H9 (cell line): ENCODE data around the gene THEMIS. TPM values are rescaled to one million over a fixed set of nuclear protein-coding genes. Genes with fewer than 3 reads are reported as not detected.

Experiments used
- DNase-seq: peaks from one replicate; pipeline ENCODE4 v3.0.0-alpha.2; 2017
- H2AFZ ChIP-seq: one replicate; pipeline ENCODE4 v1.6.1; 2013; ENCODE audit warnings: mild to moderate bottlenecking, low read length, control low read depth, moderate library complexity
- H2AK5ac ChIP-seq: 2 replicates; pipeline ENCODE4 v1.6.1; 2013; ENCODE audit warnings: low read length, control low read depth, mixed read lengths; ENCODE audit not compliant: insufficient read length
- H2BK120ac ChIP-seq: one replicate; pipeline ENCODE4 v1.6.1; 2013; ENCODE audit warnings: low read depth, mild to moderate bottlenecking, low read length, control low read depth, inconsistent platforms; ENCODE audit not compliant: poor library complexity, severe bottlenecking
- H2BK12ac ChIP-seq: 2 replicates; pipeline ENCODE4 v1.6.1; 2013; ENCODE audit warnings: low read length, control low read depth, mixed read lengths, low read depth; ENCODE audit not compliant: insufficient read length
- H2BK15ac ChIP-seq: 2 replicates; pipeline ENCODE4 v1.6.1; 2013; ENCODE audit warnings: low read depth, low read length, control low read depth
- H2BK20ac ChIP-seq: one replicate; pipeline ENCODE4 v1.6.1; 2013; ENCODE audit warnings: low read depth, mild to moderate bottlenecking, low read length, control low read depth, inconsistent platforms; ENCODE audit not compliant: poor library complexity, severe bottlenecking
- H2BK5ac ChIP-seq: 2 replicates; pipeline ENCODE4 v1.6.1; 2013; ENCODE audit warnings: low read length, control low read depth, mixed read lengths; ENCODE audit not compliant: insufficient read length
- H3K14ac ChIP-seq: 2 replicates; pipeline ENCODE4 v1.6.1; 2013; ENCODE audit warnings: low read length, control low read depth; ENCODE audit not compliant: insufficient read depth
- H3K18ac ChIP-seq: 2 replicates; pipeline ENCODE4 v1.6.1; 2013; ENCODE audit warnings: low read depth, mild to moderate bottlenecking, mixed read lengths, low read length, control low read depth; ENCODE audit not compliant: insufficient read length
- H3K23ac ChIP-seq: 2 replicates; pipeline ENCODE4 v1.6.1; 2013; ENCODE audit warnings: low read length, control low read depth, mixed read lengths, low read depth; ENCODE audit not compliant: insufficient read length
- H3K23me2 ChIP-seq: 2 replicates; pipeline ENCODE4 v1.6.1; 2013; ENCODE audit warnings: low read depth, mild to moderate bottlenecking, mixed read lengths, low read length, control low read depth; ENCODE audit not compliant: insufficient read length, poor library complexity, severe bottlenecking
- H3K27ac ChIP-seq: 2 replicates; pipeline ENCODE4 v1.5.1; 2013; ENCODE audit warnings: low read length, control low read depth, mixed read lengths, low read depth; ENCODE audit not compliant: insufficient read length
- H3K27me3 ChIP-seq: 2 replicates; pipeline ENCODE4 v1.6.1; 2013; ENCODE audit warnings: low read length, control low read depth, inconsistent platforms; ENCODE audit not compliant: insufficient read depth
- H3K4ac ChIP-seq: 2 replicates; pipeline ENCODE4 v1.6.1; 2013; ENCODE audit warnings: low read depth, mild to moderate bottlenecking, control low read depth, inconsistent platforms, low read length, moderate library complexity
- H3K4me1 ChIP-seq: 2 replicates; pipeline ENCODE4 v1.6.1; 2013; ENCODE audit warnings: low read length, control low read depth, inconsistent platforms; ENCODE audit not compliant: insufficient read depth
- H3K4me2 ChIP-seq: 2 replicates; pipeline ENCODE4 v1.6.1; 2013; ENCODE audit warnings: low read length, control low read depth, mixed read lengths; ENCODE audit not compliant: insufficient read length, insufficient read depth
- H3K56ac ChIP-seq: 2 replicates; pipeline ENCODE4 v1.6.1; 2013; ENCODE audit warnings: low read depth, mild to moderate bottlenecking, mixed read lengths, low read length, control low read depth; ENCODE audit not compliant: insufficient read length
- H3K79me1 ChIP-seq: 2 replicates; pipeline ENCODE4 v1.6.1; 2013; ENCODE audit warnings: low read depth, mild to moderate bottlenecking, moderate library complexity, low read length, control low read depth, inconsistent platforms; ENCODE audit not compliant: insufficient read depth, poor library complexity, severe bottlenecking
- H3K79me2 ChIP-seq: 2 replicates; pipeline ENCODE4 v1.6.1; 2013; ENCODE audit warnings: low read length, control low read depth, inconsistent platforms; ENCODE audit not compliant: insufficient read depth
- H3K9ac ChIP-seq: 2 replicates; pipeline ENCODE4 v1.6.1; 2013; ENCODE audit warnings: low read length, control low read depth, mixed read lengths; ENCODE audit not compliant: insufficient read length; ENCODE audit errors: extremely low read depth
- H3K9me3 ChIP-seq: one replicate; pipeline ENCODE4 v1.6.1; 2013; ENCODE audit warnings: low read depth, low read length, inconsistent platforms; ENCODE audit not compliant: control insufficient read depth
- H3T11ph ChIP-seq: one replicate; pipeline ENCODE4 v1.6.1; 2013; ENCODE audit warnings: mild to moderate bottlenecking, low read length, control low read depth, inconsistent platforms
- H4K20me1 ChIP-seq: one replicate; pipeline ENCODE4 v1.6.1; 2013; ENCODE audit not compliant: control insufficient read depth, insufficient read length, insufficient read depth
- H4K5ac ChIP-seq: 2 replicates; pipeline ENCODE4 v1.6.1; 2013; ENCODE audit warnings: low read depth, mild to moderate bottlenecking, mixed read lengths, low read length, control low read depth; ENCODE audit not compliant: insufficient read length
- H4K8ac ChIP-seq: replicated peaks from 2 replicates; pipeline ENCODE4 v1.6.1; 2013; ENCODE audit warnings: low read length, control low read depth, mixed read lengths, low read depth; ENCODE audit not compliant: insufficient read length
- H4K91ac ChIP-seq: 2 replicates; pipeline ENCODE4 v1.6.1; 2013; ENCODE audit warnings: low read depth, mild to moderate bottlenecking, moderate library complexity, mixed read lengths, low read length, control low read depth; ENCODE audit not compliant: insufficient read length
- H3K27ac Mint-ChIP-seq, 3 experiments: 2 replicates in 2 of 3; 3 replicates in 1 of 3; pipeline ENCODE4 v1.8.0; 2020 to 2021; ENCODE audit warnings: mixed read lengths in 3 of 3, mild to moderate bottlenecking in 1 of 3, moderate library complexity in 1 of 3
- H3K27me3 Mint-ChIP-seq: 2 replicates; pipeline ENCODE4 v1.8.0; 2021; ENCODE audit warnings: low read depth, mild to moderate bottlenecking, moderate library complexity, mixed read lengths
- H3K36me3 Mint-ChIP-seq, 3 experiments: 2 replicates in 2 of 3; 3 replicates in 1 of 3; pipeline ENCODE4 v1.8.0; 2020 to 2021; ENCODE audit warnings: low read depth in 3 of 3, mixed read lengths in 3 of 3; ENCODE audit not compliant: insufficient read depth in 1 of 3
- H3K4me1 Mint-ChIP-seq, 2 experiments: 2 replicates each; pipeline ENCODE4 v1.8.0; 2020; ENCODE audit warnings: mixed read lengths in 2 of 2
- H3K4me3 Mint-ChIP-seq, 2 experiments: 2 replicates in 1 of 2; 3 replicates in 1 of 2; pipeline ENCODE4 v1.8.0; 2020 to 2021; ENCODE audit warnings: mild to moderate bottlenecking in 2 of 2, mixed read lengths in 2 of 2, moderate library complexity in 1 of 2
- H3K9me3 Mint-ChIP-seq, 2 experiments: 2 replicates in 1 of 2; 3 replicates in 1 of 2; pipeline ENCODE4 v1.8.0; 2020; ENCODE audit warnings: mild to moderate bottlenecking in 2 of 2, mixed read lengths in 2 of 2, moderate library complexity in 1 of 2
- total RNA-seq: library from RNA; stranded (reverse); gene quantifications from 2 replicates; pipeline ENCODE4 v1.2.1, GENCODE V29; 2021
- TF ChIP-seq, protein P1 (sequence below): fragments of 200-600 bp; sonication (generic); conservative IDR thresholded peaks from 3 replicates; pipeline ENCODE4 v1.8.0; 2021; ENCODE audit warnings: antibody characterized with exemption, mild to moderate bottlenecking

The THEMIS gene
- total RNA-seq, 1 experiment from 2014 or later = not detected

- no peaks in the 10 kb centered on the region for H3K4me1 Mint-ChIP-seq
- Histone ChIP-seq H2BK5ac (no peak overlapping the region), H2BK120ac (no peak overlapping the region)
These were observed 139.8 kb downstream of the THEMIS start for GRCh38 chr6:127761084-127761483.

More at GRCh38 chr6:127761084-127761483, 139.8 kb downstream of the THEMIS start:
- H3K23ac ChIP-seq = no peak overlapping the region
- H3K36me3 Mint-ChIP-seq = no peaks in the 10 kb centered on the region; a peak in 1 of 7 replicates
- H3K56ac ChIP-seq = no peak overlapping the region
- H2BK15ac ChIP-seq = no peak overlapping the region
- no peak overlapping the region for H2AK5ac ChIP-seq
- no peak overlapping the region for H3K4me3 Mint-ChIP-seq
- H3K4ac ChIP-seq = no peak overlapping the region
- no peaks in the 10 kb centered on the region for H3K79me1 ChIP-seq
- H3K23me2 ChIP-seq = no peaks in the 10 kb centered on the region
- no peaks in the 10 kb centered on the region; the same call in 1 of the 2 replicates for H3K27me3 Mint-ChIP-seq
- no peak overlapping the region for H4K8ac ChIP-seq
- H2BK12ac ChIP-seq = no peak overlapping the region
- H3K79me2 ChIP-seq = no peaks in the 10 kb centered on the region
- H2AFZ ChIP-seq = no peak overlapping the region
- H4K20me1 ChIP-seq = no peaks in the 10 kb centered on the region
- no peak overlapping the region for H3K27ac ChIP-seq
- no peak overlapping the region for H3K18ac ChIP-seq
- no peak overlapping the region for H3K27ac Mint-ChIP-seq
- no peaks in the 10 kb centered on the region for H3K27me3 ChIP-seq
- H3K4me2 ChIP-seq = no peak overlapping the region
- no peak overlapping the region for H2BK20ac ChIP-seq
- H4K5ac ChIP-seq = no peak overlapping the region
- H3T11ph ChIP-seq = no peak overlapping the region
- no peak overlapping the region for H4K91ac ChIP-seq
- TF ChIP-seq, protein P1, sequence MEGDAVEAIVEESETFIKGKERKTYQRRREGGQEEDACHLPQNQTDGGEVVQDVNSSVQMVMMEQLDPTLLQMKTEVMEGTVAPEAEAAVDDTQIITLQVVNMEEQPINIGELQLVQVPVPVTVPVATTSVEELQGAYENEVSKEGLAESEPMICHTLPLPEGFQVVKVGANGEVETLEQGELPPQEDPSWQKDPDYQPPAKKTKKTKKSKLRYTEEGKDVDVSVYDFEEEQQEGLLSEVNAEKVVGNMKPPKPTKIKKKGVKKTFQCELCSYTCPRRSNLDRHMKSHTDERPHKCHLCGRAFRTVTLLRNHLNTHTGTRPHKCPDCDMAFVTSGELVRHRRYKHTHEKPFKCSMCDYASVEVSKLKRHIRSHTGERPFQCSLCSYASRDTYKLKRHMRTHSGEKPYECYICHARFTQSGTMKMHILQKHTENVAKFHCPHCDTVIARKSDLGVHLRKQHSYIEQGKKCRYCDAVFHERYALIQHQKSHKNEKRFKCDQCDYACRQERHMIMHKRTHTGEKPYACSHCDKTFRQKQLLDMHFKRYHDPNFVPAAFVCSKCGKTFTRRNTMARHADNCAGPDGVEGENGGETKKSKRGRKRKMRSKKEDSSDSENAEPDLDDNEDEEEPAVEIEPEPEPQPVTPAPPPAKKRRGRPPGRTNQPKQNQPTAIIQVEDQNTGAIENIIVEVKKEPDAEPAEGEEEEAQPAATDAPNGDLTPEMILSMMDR = no peak
- peaks cover 0 to 1% of the 10 kb centered on the region in 2 experiments; a peak in 1 of 5 replicates for H3K9me3 Mint-ChIP-seq
- H3K14ac ChIP-seq = no peak overlapping the region
- H3K9ac ChIP-seq = no peak overlapping the region
- no peaks in the 10 kb centered on the region for H3K4me1 ChIP-seq
- H3K9me3 ChIP-seq = no peaks in the 10 kb centered on the region
- no peak for DNase-seq
